GM12892 (cell line): ENCODE measurements around the gene UBR3.
"Not testable (repeated sequence)": the region's sequence is repeated elsewhere in the genome, so short reads cannot be mapped to it uniquely, and the experiment has no call there.

Source experiments
- DNase-seq: peaks from one replicate; pipeline ENCODE4 v3.0.0; 2011; ENCODE audit not compliant: insufficient read length
- FAIRE-seq: peaks from 2 replicates; lab custom pipeline; 2011; peaks lifted over from hg19 to GRCh38; lab: Jason Lieb, UNC
- POLR2A ChIP-seq: IDR thresholded peaks from 2 replicates; pipeline ENCODE4 v1.6.1; 2011; ENCODE audit warnings: low read depth, low read length, control low read depth
- POLR2AphosphoS5 ChIP-seq: IDR thresholded peaks from 2 replicates; pipeline ENCODE4 v1.6.1; 2011; ENCODE audit warnings: low read depth, low read length, control low read depth
- TAF1 ChIP-seq: IDR thresholded peaks from 2 replicates; pipeline ENCODE4 v1.6.1; 2011; ENCODE audit warnings: low read depth, mild to moderate bottlenecking, control low read depth, low read length, borderline replicate concordance

UBR3 gene

DNA sequence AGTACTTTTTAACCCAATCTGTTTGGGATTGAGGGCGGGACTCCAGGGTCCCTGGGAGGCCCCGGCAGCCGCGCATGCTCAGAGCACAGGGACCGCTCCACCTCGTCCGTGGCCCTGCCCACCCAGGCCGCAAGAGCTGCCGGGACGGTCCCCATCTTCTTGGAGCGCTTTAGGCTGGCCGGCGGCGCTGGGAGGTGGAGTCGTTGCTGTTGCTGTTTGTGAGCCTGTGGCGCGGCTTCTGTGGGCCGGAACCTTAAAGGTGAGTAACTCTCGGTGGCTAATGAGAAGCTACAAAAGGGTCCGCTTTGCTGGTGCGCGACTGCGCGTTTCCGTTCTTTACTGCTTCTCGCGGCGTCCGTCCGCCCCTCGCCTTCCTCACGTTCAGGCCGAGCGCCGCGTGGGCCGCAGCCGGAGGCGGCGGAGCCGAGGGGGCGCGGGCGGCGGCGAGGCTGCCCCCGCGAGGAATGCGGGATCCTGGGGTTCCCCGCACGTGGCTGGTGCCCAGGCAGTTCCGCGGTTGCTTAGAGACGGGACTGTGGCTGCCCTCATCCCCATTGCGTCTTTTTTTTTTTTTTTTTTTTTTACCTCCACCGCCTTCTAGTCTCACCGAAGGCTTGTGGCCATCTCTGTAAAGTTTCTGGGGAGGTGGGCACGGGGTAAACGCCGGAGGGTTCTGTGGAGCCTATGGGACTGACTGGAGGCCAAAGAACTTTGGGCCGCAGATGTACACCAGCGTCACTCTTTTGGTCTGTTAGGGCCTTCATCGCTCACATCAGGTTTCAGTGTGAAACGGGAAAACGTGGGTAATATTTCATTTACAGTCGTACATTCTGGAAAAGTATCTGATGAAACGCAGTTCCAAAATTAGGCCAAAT lies 28.3 kb upstream of the UBR3 start, which contains the start of gene SSB:
Gene SSB (plus strand): TSS at position 154 of the 875 bp plus-strand sequence. CDS start 2,090 bp downstream, outside the sequence.
- FAIRE-seq, result peak; percentile 96
- TF ChIP-seq POLR2A (peak; percentile 87), TAF1 (peak; percentile 76), POLR2AphosphoS5 (peak; percentile 78)

DNA sequence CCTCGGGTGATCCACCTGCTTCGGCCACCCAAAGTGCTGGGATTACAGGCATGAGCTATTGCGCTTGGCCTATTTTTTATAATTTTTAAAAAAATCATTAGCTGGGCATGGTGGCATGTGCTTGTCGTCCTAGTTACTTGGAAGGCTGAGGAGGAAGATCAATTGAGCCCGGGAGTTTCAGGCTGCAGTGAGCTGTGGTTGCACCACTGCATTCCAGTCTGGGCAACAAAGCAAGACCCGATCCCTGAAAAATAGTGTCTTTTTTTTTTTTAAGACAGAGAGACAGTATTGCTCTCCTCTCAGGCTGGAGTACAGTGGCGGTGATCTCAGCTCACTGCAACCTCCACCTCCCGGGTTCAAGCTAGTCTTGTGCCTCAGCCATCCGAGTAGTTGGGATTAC lies 23.8 kb upstream of the UBR3 start:
- FAIRE-seq (no peak), DNase-seq (no peak)
- no peak for TF ChIP-seq TAF1
- no peak for TF ChIP-seq POLR2AphosphoS5

More for the DNA sequence above, 28.3 kb upstream of the UBR3 start, which contains the start of gene SSB:
- peak; percentile 80 for DNase-seq

DNA sequence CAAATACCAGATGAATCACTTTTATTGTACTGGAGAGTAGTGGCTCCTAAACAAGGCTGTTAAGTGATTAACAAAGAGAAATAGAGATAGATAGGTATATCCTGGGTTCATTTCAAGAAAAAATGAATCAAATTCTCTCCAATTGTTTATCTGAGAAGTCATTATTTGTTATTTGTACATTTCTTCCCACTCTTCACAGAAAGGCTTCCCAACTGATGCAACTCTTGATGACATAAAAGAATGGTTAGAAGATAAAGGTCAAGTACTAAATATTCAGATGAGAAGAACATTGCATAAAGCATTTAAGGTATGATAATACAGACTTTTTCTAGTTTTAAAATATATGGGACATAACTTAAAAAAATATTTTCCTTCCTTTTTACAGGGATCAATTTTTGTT lies 20.7 kb upstream of the UBR3 start:
- TF ChIP-seq POLR2A (no peak), TAF1 (no peak), POLR2AphosphoS5 (no peak)
- FAIRE-seq (no peak), DNase-seq (no peak)

DNA sequence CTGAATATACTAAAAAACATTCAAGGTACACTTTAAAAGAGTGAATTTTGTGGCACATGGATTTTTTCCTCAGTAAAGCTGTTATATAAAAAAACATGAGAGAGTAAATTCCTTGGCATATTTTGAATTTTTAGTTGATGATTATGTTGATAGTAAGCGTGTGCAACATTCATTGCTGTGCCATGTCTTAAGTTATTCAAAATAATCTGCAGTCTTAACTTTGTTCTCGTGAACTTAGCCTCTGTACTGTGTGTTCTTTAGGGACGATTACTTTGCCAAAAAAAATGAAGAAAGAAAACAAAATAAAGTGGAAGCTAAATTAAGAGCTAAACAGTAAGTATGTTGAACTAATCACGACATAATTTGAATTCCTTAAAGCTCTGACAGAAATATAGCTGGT lies 19.0 kb upstream of the UBR3 start:
- FAIRE-seq (no peak), DNase-seq (no peak)
- no peak for TF ChIP-seq TAF1
- no peak for TF ChIP-seq POLR2A
- no peak for TF ChIP-seq POLR2AphosphoS5

DNA sequence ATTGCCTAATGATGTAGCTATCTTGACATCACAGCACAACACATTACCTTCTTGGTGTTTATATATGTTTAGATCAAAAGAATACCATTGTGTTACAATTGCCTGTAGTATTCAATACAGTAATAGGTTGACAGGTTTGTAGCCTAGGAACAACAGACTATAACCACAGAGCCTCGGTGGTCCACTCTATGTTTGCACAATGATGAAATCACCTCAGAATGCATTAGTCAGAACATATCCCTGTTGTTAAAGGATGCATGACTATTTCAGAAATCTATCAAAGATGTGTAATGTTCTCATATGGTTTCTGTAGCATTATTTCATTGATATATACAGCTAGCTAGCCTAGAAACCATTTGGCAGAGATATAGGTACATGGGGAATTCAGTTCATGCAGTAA lies 11.4 kb upstream of the UBR3 start:
- no peak for FAIRE-seq
- no peak for DNase-seq
- TF ChIP-seq TAF1 (no peak), POLR2A (no peak), POLR2AphosphoS5 (no peak)

DNA sequence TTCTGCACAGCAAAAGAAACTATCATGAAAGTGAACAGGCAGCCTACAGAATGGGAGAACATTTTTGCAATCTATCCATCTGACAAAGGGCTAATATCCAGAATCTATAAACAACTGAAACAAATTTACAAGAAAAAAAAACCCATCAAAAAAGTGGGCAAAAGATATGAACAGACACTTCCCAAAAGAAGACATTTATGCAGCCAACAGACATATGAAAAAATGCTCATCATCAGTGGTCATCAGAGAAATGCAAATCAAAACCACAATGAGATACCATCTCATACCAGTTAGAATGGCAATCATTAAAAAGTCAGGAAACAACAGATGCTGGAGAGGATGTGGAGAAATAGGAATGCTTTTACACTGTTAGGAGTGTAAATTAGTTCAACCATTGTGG lies 10.3 kb upstream of the UBR3 start:
- FAIRE-seq, DNase-seq: not testable (repeated sequence)

DNA sequence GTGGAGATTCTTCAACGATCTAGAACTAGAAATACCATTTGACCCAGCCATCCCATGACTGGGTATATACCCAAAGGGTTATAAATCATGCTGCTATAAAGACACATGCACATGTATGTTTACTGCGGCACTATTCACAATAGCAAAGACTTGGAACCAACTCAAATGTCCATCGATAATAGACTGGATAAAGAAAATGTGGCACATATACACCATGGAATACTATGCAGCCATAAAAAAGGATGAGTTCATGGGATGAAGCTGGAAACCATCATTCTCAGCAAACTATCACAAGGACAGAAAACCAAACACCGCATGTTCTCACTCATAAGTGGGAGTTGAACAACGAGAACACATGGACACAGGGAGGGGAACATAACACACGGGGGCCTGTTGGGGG lies 9.9 kb upstream of the UBR3 start:
- not testable (repeated sequence) for DNase-seq

DNA sequence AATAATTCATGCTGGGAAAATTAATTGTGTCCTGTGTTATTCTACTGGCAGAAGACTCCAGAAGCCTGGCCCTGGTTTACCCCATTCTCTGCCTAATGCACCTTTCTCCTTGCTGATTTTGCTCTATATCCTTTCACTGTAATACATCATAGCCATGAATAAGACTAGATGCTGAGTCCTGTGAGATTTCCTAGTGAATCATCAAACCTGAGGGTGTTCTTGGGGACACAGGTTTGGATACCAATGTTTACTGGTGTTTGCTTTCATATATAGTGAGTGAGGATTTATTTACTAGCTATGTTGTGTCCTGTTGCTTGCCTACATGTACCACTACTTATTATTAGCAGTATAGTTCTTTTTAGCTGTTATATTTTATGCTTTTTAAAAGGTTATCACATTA lies 9.0 kb upstream of the UBR3 start:
- TF ChIP-seq POLR2AphosphoS5 (no peak), POLR2A (no peak), TAF1 (no peak)
- DNase-seq (no peak), FAIRE-seq (no peak)

More for the DNA sequence above, 9.9 kb upstream of the UBR3 start:
- not testable (repeated sequence) for FAIRE-seq

DNA sequence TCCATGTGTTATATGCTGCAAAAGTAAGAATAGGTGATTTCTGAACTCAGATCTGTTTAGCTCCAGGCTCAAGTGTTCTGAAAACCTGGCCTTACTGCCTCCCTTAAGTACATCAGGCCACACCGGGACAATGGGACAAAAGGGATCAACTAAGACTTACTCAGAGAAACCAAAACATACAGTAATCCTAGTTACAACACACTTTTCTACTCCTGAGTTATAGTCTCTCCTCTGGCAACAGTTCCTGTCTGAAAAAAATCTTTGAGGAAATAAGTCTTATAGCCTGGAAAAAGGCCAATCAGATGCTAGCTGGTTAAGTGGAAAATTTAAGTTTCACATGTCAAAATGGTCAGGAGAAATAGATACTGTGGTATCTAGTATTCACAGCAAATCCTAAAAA lies 8.1 kb upstream of the UBR3 start:
- no peak for DNase-seq
- FAIRE-seq, result no peak
- TF ChIP-seq POLR2AphosphoS5, result no peak
- TF ChIP-seq TAF1, result no peak
- no peak for TF ChIP-seq POLR2A

DNA sequence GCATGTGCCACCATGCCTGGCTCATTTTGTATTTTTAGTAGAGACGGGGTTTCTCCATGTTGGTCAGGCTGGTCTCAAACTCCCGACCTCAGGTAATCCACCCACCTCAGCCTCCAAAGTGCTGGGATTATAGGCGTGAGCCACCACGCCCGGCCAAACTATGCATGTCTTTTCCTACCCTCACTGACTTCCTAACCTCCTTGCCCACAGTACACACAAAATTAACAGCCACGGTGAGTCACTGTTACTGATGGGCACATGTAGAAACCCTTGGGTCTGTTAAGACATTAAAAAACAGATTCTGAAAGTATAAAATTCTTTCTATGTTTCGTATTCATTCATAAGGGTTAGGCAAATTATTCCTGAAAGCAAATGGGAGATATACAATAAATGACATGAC lies 7.2 kb upstream of the UBR3 start:
- FAIRE-seq, DNase-seq: not testable (repeated sequence)

DNA sequence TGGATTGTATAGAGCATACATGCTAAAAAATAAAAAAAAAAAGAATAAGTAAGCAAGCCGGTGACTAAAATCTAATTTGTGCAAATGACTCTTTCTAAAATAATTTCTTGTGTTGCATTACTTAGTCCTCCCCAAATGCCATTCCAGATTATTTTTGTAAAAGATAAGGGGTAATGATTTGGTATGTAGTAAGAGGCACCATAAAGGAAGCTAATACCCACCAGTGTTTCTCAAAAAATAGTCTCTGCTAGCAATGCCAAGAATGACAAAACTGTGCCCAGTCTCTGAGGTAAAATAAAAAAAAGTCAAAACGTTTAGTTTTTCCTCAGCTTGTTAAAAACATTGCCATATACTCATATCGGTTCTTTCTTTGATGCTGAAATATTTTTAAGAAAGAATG lies 5.2 kb upstream of the UBR3 start:
- TF ChIP-seq POLR2A (no peak), TAF1 (no peak)
- DNase-seq (no peak), FAIRE-seq (no peak)

DNA sequence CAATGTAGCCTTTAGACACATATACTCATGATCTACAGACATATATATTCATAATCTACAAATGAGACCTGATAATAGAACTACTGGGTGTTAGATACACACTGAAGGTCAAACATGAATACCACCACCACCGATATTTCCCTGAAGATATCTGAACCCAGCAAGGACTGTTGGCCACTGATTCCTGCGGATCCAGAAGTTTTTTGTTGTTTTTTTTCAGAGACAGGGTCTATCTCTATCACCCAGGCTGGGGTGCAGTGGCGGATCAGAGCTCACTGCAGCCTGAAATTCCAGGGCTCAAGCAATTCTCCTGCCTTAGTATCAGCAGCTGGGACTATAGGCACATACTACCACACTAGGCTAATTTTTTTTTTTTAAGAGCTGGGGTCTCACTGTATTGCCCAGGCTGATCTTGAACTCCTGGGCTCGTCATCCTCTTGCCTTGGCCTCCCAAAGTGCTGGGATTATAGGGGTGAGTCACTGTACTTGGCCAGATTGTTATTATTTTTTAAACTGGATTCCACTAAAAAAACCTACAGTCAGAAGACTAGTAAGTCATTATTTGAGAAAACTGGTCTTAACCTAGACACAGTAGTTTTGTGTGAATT lies 4.4 kb upstream of the UBR3 start:
- DNase-seq (no peak), FAIRE-seq (no peak)
- TF ChIP-seq POLR2AphosphoS5 (no peak), POLR2A (no peak), TAF1 (no peak)
